Vagina (tissue), 2 donors: ENCODE results near the gene ASAH2.

Experiments used
- CTCF ChIP-seq, 3 experiments: fragments of 450-650 bp in 2 of 3; fragments of 200-600 bp in 1 of 3; sonication (generic) in 1 of 3; IDR thresholded peaks; one replicate each; pipeline ENCODE4 v1.5.1; 2017 to 2019; ENCODE audit warnings: antibody characterized with exemption in 3 of 3, mild to moderate bottlenecking in 2 of 3, moderate library complexity in 2 of 3
- POLR2A ChIP-seq, 2 donors: fragments of 450-650 bp; IDR thresholded peaks; one replicate each; pipeline ENCODE4 v1.6.1; 2017; ENCODE audit warnings: antibody characterized with exemption in 2 of 2, mild to moderate bottlenecking in 2 of 2, moderate library complexity in 2 of 2

- no peak for TF ChIP-seq POLR2A (IDR thresholded peaks at IDR 0.05)
- TF ChIP-seq CTCF (IDR thresholded peaks at IDR 0.05): no peak
Observed at GRCh38 chr10:50250096-50250854, 1.0 kb downstream of the ASAH2 start.
